ENCODE results near the gene CACNA1D. TPM values are rescaled to one million over a fixed set of nuclear protein-coding genes. Genes with fewer than 3 reads are reported as not detected.
"Not testable (repeated sequence)": the region's sequence is repeated elsewhere in the genome, so short reads cannot be mapped to it uniquely, and the experiment has no call there.

The CACNA1D gene
- polyA plus RNA-seq (2013, experiment 1 of 4): 0.67 TPM
- polyA plus RNA-seq (2013, experiment 2 of 4): 1.1 TPM
- 0.32 TPM for polyA plus RNA-seq (2013, experiment 3 of 4)
- 0.65 TPM for polyA plus RNA-seq (2013, experiment 4 of 4)

- H3K9me3 ChIP-seq (ENCODE audit: control insufficient read depth, low read length): no peaks in the 10 kb centered on the region
- H3K4me3 ChIP-seq (ENCODE audit: insufficient read depth, low read depth, low read length): peak within 1 kb of the TSS; percentile 47
- peaks cover 59% of the 10 kb centered on the region for H3K27me3 ChIP-seq (ENCODE audit: control insufficient read depth, insufficient read depth, low read length, poor library complexity, severe bottlenecking)
- WGBS, 2 experiments: 0 to 1% methylated on average over 122 of the region's 122 CpGs
- no peaks in the 10 kb centered on the region for H3K36me3 ChIP-seq (ENCODE audit: control insufficient read depth, insufficient read depth, low read length)
- H3K4me1 ChIP-seq (ENCODE audit: control insufficient read depth, insufficient read depth, low read length): peaks cover 29% of the 10 kb centered on the region
- no peak within 1 kb of the TSS for H3K27ac ChIP-seq (ENCODE audit: insufficient read depth, low read depth, low read length, poor library complexity, severe bottlenecking)
Measured at GRCh38 chr3:53493963-53494791, at the start of gene CACNA1D. TSS of gene CACNA1D (plus strand) at chr3:53494611. CDS start at chr3:53495167, 556 bp downstream.

- Histone ChIP-seq H3K4me1 (ENCODE audit: control insufficient read depth, insufficient read depth, low read length) (no peaks in the 10 kb centered on the region), H3K4me3 (ENCODE audit: insufficient read depth, low read depth, low read length) (no peak overlapping the region), H3K27me3 (ENCODE audit: control insufficient read depth, insufficient read depth, low read length, poor library complexity, severe bottlenecking) (peaks cover 4% of the 10 kb centered on the region)
Measured at GRCh38 chr3:53457068-53457467, 37.3 kb upstream of the CACNA1D start.

GRCh38 chr3:53460326-53460725 is 34.1 kb upstream of the CACNA1D start:
- Histone ChIP-seq H3K27ac (ENCODE audit: insufficient read depth, low read depth, low read length, poor library complexity, severe bottlenecking) (no peak overlapping the region), H3K27me3 (ENCODE audit: control insufficient read depth, insufficient read depth, low read length, poor library complexity, severe bottlenecking) (peaks cover 4% of the 10 kb centered on the region), H3K36me3 (ENCODE audit: control insufficient read depth, insufficient read depth, low read length) (no peaks in the 10 kb centered on the region), H3K4me1 (ENCODE audit: control insufficient read depth, insufficient read depth, low read length) (no peaks in the 10 kb centered on the region), H3K4me3 (ENCODE audit: insufficient read depth, low read depth, low read length) (no peak overlapping the region), H3K9me3 (ENCODE audit: control insufficient read depth, low read length) (no peaks in the 10 kb centered on the region)
- WGBS, 2 experiments: 100% methylated on average over 1 of the region's 1 CpG

More at GRCh38 chr3:53457068-53457467, 37.3 kb upstream of the CACNA1D start:
- Histone ChIP-seq H3K36me3 (ENCODE audit: control insufficient read depth, insufficient read depth, low read length) (no peaks in the 10 kb centered on the region), H3K27ac (ENCODE audit: insufficient read depth, low read depth, low read length, poor library complexity, severe bottlenecking) (no peak overlapping the region), H3K9me3 (ENCODE audit: control insufficient read depth, low read length) (no peaks in the 10 kb centered on the region)

GRCh38 chr3:53464424-53464823 is 30.0 kb upstream of the CACNA1D start:
- no peak overlapping the region for H3K4me3 ChIP-seq (ENCODE audit: insufficient read depth, low read depth, low read length)
- H3K27me3 ChIP-seq (ENCODE audit: control insufficient read depth, insufficient read depth, low read length, poor library complexity, severe bottlenecking): no peaks in the 10 kb centered on the region
- H3K36me3 ChIP-seq (ENCODE audit: control insufficient read depth, insufficient read depth, low read length): no peaks in the 10 kb centered on the region
- H3K27ac ChIP-seq (ENCODE audit: insufficient read depth, low read depth, low read length, poor library complexity, severe bottlenecking): no peak overlapping the region
- 91 to 94% methylated on average over 3 of the region's 3 CpGs for WGBS, 2 experiments
- H3K9me3 ChIP-seq (ENCODE audit: control insufficient read depth, low read length): no peaks in the 10 kb centered on the region
- H3K4me1 ChIP-seq (ENCODE audit: control insufficient read depth, insufficient read depth, low read length): no peaks in the 10 kb centered on the region

GRCh38 chr3:53469758-53470157 is 24.7 kb upstream of the CACNA1D start:
- H3K9me3 ChIP-seq (ENCODE audit: control insufficient read depth, low read length); H3K27ac ChIP-seq (ENCODE audit: insufficient read depth, low read depth, low read length, poor library complexity, severe bottlenecking); H3K4me1 ChIP-seq (ENCODE audit: control insufficient read depth, insufficient read depth, low read length); H3K36me3 ChIP-seq (ENCODE audit: control insufficient read depth, insufficient read depth, low read length); H3K27me3 ChIP-seq (ENCODE audit: control insufficient read depth, insufficient read depth, low read length, poor library complexity, severe bottlenecking); H3K4me3 ChIP-seq (ENCODE audit: insufficient read depth, low read depth, low read length): not testable (repeated sequence)
- WGBS, 2 experiments: 91 to 97% methylated on average over 6 of the region's 7 CpGs

GRCh38 chr3:53473422-53473821 is 21.0 kb upstream of the CACNA1D start:
- Histone ChIP-seq H3K27me3 (ENCODE audit: control insufficient read depth, insufficient read depth, low read length, poor library complexity, severe bottlenecking) (no peaks in the 10 kb centered on the region), H3K36me3 (ENCODE audit: control insufficient read depth, insufficient read depth, low read length) (no peaks in the 10 kb centered on the region), H3K27ac (ENCODE audit: insufficient read depth, low read depth, low read length, poor library complexity, severe bottlenecking) (no peak overlapping the region), H3K9me3 (ENCODE audit: control insufficient read depth, low read length) (no peaks in the 10 kb centered on the region), H3K4me1 (ENCODE audit: control insufficient read depth, insufficient read depth, low read length) (peaks cover 4% of the 10 kb centered on the region), H3K4me3 (ENCODE audit: insufficient read depth, low read depth, low read length) (no peak overlapping the region)
- WGBS, 2 experiments: 60 to 67% methylated on average over 2 of the region's 2 CpGs

GRCh38 chr3:53476372-53476771 is 18.0 kb upstream of the CACNA1D start:
- WGBS, 2 experiments: 90 to 96% methylated on average over 3 of the region's 3 CpGs
- H3K36me3 ChIP-seq (ENCODE audit: control insufficient read depth, insufficient read depth, low read length); H3K27me3 ChIP-seq (ENCODE audit: control insufficient read depth, insufficient read depth, low read length, poor library complexity, severe bottlenecking); H3K27ac ChIP-seq (ENCODE audit: insufficient read depth, low read depth, low read length, poor library complexity, severe bottlenecking); H3K9me3 ChIP-seq (ENCODE audit: control insufficient read depth, low read length); H3K4me3 ChIP-seq (ENCODE audit: insufficient read depth, low read depth, low read length): not testable (repeated sequence)
- peaks cover 13% of the 10 kb centered on the region for H3K4me1 ChIP-seq (ENCODE audit: control insufficient read depth, insufficient read depth, low read length)

- H3K4me1 ChIP-seq (ENCODE audit: control insufficient read depth, insufficient read depth, low read length): peaks cover 13% of the 10 kb centered on the region
- not testable (repeated sequence) for H3K27me3 ChIP-seq (ENCODE audit: control insufficient read depth, insufficient read depth, low read length, poor library complexity, severe bottlenecking); H3K27ac ChIP-seq (ENCODE audit: insufficient read depth, low read depth, low read length, poor library complexity, severe bottlenecking); H3K4me3 ChIP-seq (ENCODE audit: insufficient read depth, low read depth, low read length); H3K9me3 ChIP-seq (ENCODE audit: control insufficient read depth, low read length); H3K36me3 ChIP-seq (ENCODE audit: control insufficient read depth, insufficient read depth, low read length)
- WGBS, 2 experiments: 86 to 91% methylated on average over 1 of the region's 1 CpG
Measured at GRCh38 chr3:53477689-53478088, 16.7 kb upstream of the CACNA1D start.

- Histone ChIP-seq H3K27ac (ENCODE audit: insufficient read depth, low read depth, low read length, poor library complexity, severe bottlenecking) (no peak overlapping the region), H3K9me3 (ENCODE audit: control insufficient read depth, low read length) (no peaks in the 10 kb centered on the region), H3K36me3 (ENCODE audit: control insufficient read depth, insufficient read depth, low read length) (no peaks in the 10 kb centered on the region), H3K27me3 (ENCODE audit: control insufficient read depth, insufficient read depth, low read length, poor library complexity, severe bottlenecking) (no peaks in the 10 kb centered on the region), H3K4me3 (ENCODE audit: insufficient read depth, low read depth, low read length) (no peak overlapping the region), H3K4me1 (ENCODE audit: control insufficient read depth, insufficient read depth, low read length) (peaks cover 13% of the 10 kb centered on the region)
- WGBS, 2 experiments: 63 to 72% methylated on average over 1 of the region's 1 CpG
Measured at GRCh38 chr3:53478166-53478830, 16.1 kb upstream of the CACNA1D start.

- Histone ChIP-seq H3K36me3 (ENCODE audit: control insufficient read depth, insufficient read depth, low read length) (no peaks in the 10 kb centered on the region), H3K4me3 (ENCODE audit: insufficient read depth, low read depth, low read length) (no peak overlapping the region), H3K27me3 (ENCODE audit: control insufficient read depth, insufficient read depth, low read length, poor library complexity, severe bottlenecking) (no peaks in the 10 kb centered on the region), H3K4me1 (ENCODE audit: control insufficient read depth, insufficient read depth, low read length) (peaks cover 13% of the 10 kb centered on the region), H3K27ac (ENCODE audit: insufficient read depth, low read depth, low read length, poor library complexity, severe bottlenecking) (no peak overlapping the region), H3K9me3 (ENCODE audit: control insufficient read depth, low read length) (no peaks in the 10 kb centered on the region)
- 48 to 50% methylated on average over 4 of the region's 4 CpGs for WGBS, 2 experiments
Measured at GRCh38 chr3:53478921-53479664, 15.3 kb upstream of the CACNA1D start.
